ENCODE measurements around the gene CTNS.

CTNS gene

GRCh38 chr17:3636154-3636907 is at the start of gene CTNS, which contains the start of gene SHPK:
Gene CTNS, plus strand, starts transcription at chr17:3636760. Its CDS starts 3,447 bp downstream, at chr17:3640207.
Gene SHPK, minus strand, starts transcription at chr17:3636250. Its CDS starts 31 bp downstream, at chr17:3636219.
- H3K4me3 ChIP-seq (replicated peaks; ENCODE audit: low read depth, low read length): peak within 1 kb of the TSS; percentile 85
- TF ChIP-seq, protein P1, sequence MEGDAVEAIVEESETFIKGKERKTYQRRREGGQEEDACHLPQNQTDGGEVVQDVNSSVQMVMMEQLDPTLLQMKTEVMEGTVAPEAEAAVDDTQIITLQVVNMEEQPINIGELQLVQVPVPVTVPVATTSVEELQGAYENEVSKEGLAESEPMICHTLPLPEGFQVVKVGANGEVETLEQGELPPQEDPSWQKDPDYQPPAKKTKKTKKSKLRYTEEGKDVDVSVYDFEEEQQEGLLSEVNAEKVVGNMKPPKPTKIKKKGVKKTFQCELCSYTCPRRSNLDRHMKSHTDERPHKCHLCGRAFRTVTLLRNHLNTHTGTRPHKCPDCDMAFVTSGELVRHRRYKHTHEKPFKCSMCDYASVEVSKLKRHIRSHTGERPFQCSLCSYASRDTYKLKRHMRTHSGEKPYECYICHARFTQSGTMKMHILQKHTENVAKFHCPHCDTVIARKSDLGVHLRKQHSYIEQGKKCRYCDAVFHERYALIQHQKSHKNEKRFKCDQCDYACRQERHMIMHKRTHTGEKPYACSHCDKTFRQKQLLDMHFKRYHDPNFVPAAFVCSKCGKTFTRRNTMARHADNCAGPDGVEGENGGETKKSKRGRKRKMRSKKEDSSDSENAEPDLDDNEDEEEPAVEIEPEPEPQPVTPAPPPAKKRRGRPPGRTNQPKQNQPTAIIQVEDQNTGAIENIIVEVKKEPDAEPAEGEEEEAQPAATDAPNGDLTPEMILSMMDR (IDR thresholded peaks at IDR 0.05; ENCODE audit: low read length, missing control alignments): no peak

GRCh38 chr17:3589784-3590183 is 46.8 kb upstream of the CTNS start:
- DNase-seq (ENCODE audit: low read depth): no peak
- no peak overlapping the region for H3K4me3 ChIP-seq (replicated peaks; ENCODE audit: low read depth, low read length)
- TF ChIP-seq, protein P1 (IDR thresholded peaks at IDR 0.05; ENCODE audit: low read length, missing control alignments): no peak

More at GRCh38 chr17:3636154-3636907, at the start of gene CTNS, which contains the start of gene SHPK:
- DNase-seq (ENCODE audit: low read depth): peak; percentile 96

- no peak overlapping the region for H3K4me3 ChIP-seq (replicated peaks; ENCODE audit: low read depth, low read length)
- DNase-seq (ENCODE audit: low read depth): no peak
- TF ChIP-seq, protein P1 (IDR thresholded peaks at IDR 0.05; ENCODE audit: low read length, missing control alignments): no peak
Observed at GRCh38 chr17:3590231-3590630, 46.3 kb upstream of the CTNS start.

DNA sequence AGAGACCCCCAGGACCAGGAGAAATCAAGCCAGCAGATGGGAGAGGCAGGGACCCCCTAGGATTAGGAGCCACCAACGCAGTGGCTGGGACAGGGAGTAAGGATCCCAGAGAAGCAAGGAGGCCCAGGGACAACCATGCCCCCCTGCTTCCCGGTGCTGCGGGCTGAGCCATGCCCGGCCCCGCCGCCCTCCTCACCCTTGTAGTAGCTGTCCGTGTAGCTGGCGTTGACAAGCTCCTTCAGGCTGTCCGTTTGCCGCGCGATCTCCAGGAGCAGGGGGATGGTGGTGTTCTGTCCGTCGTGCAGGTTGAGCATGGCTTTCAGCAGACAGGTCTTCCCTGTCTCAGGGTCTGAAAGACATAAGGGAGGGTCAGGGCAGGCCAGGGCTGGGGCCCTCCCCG is 45.8 kb upstream of the CTNS start:
- DNase-seq (ENCODE audit: low read depth): no peak
- TF ChIP-seq, protein P1 (IDR thresholded peaks at IDR 0.05; ENCODE audit: low read length, missing control alignments): no peak
- H3K4me3 ChIP-seq (replicated peaks; ENCODE audit: low read depth, low read length): no peak overlapping the region

GRCh38 chr17:3592216-3592860 is 44.2 kb upstream of the CTNS start:
- TF ChIP-seq, protein P1 (IDR thresholded peaks at IDR 0.05; ENCODE audit: low read length, missing control alignments): no peak
- no peak overlapping the region for H3K4me3 ChIP-seq (replicated peaks; ENCODE audit: low read depth, low read length)
- DNase-seq (ENCODE audit: low read depth): no peak

DNA sequence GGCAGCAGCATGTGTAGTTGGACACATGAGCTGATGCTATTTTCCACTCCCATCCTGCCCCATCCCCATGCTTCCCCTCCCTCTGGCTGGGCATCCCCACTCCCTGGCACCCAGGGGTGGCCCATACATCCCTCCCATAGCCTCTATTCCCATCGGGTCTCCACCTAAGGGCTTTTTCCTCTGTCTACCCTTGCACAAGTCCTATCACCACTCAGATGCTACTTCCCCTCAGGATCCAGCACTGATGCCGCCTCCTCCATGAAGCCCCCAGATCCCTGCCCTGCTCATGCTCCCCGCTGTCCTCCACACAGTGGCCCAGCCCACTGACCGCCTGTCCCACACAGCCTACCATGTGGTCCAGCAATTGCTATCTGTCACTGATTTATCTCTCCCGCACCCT is 43.2 kb upstream of the CTNS start:
- no peak overlapping the region for H3K4me3 ChIP-seq (replicated peaks; ENCODE audit: low read depth, low read length)
- DNase-seq (ENCODE audit: low read depth): no peak
- TF ChIP-seq, protein P1 (IDR thresholded peaks at IDR 0.05; ENCODE audit: low read length, missing control alignments): no peak
